WTC11 (cell line): ENCODE data around the gene SPSB2. TPM values are rescaled to one million over a fixed set of nuclear protein-coding genes. Genes with fewer than 3 reads are reported as not detected.
A peak's percentile ranks its signal among the peaks of the same experiment; 100 is the strongest.

Experiments
- AR ChIP-seq: fragments of 250-450 bp; sonication (Bioruptor Pico); IDR thresholded peaks from 2 replicates; pipeline ENCODE4 v1.9.0; 2021; ENCODE audit warnings: mild to moderate bottlenecking
- CREM ChIP-seq: sonication (generic); formaldehyde crosslinking; IDR thresholded peaks from 2 replicates; pipeline ENCODE4 v1.8.1; 2022; ENCODE audit warnings: mild to moderate bottlenecking, missing genetic modification reagents, moderate library complexity
- CTCF ChIP-seq: fragments of 200-600 bp; IDR thresholded peaks from 2 replicates; pipeline ENCODE4 v1.8.0; 2022; ENCODE audit warnings: antibody characterized with exemption
- ELF4 ChIP-seq: sonication (generic); formaldehyde crosslinking; IDR thresholded peaks from 2 replicates; pipeline ENCODE4 v1.8.1; 2022; ENCODE audit warnings: low read depth, mild to moderate bottlenecking, moderate library complexity, missing genetic modification reagents
- NFE2L1 ChIP-seq: sonication (generic); formaldehyde crosslinking; IDR thresholded peaks from 2 replicates; pipeline ENCODE4 v1.8.1; 2023; ENCODE audit warnings: missing genetic modification reagents
- NR3C1 ChIP-seq: sonication (generic); formaldehyde crosslinking; conservative IDR thresholded peaks from 2 replicates; pipeline ENCODE4 v1.8.1; 2023; ENCODE audit warnings: low read depth, mild to moderate bottlenecking, missing genetic modification reagents
- PRDM15 ChIP-seq: sonication (generic); formaldehyde crosslinking; IDR thresholded peaks from 2 replicates; pipeline ENCODE4 v1.8.0; 2022; ENCODE audit warnings: missing genetic modification reagents
- RELA ChIP-seq: sonication (generic); formaldehyde crosslinking; IDR thresholded peaks from 2 replicates; pipeline ENCODE4 v1.8.1; 2022; ENCODE audit warnings: missing genetic modification reagents, mild to moderate bottlenecking, borderline replicate concordance
- ZBTB21 ChIP-seq: sonication (generic); formaldehyde crosslinking; IDR thresholded peaks from 2 replicates; pipeline ENCODE4 v1.8.1; 2023; ENCODE audit warnings: mild to moderate bottlenecking, missing genetic modification reagents, borderline replicate concordance
- ZNF138 ChIP-seq: sonication (generic); formaldehyde crosslinking; conservative IDR thresholded peaks from 2 replicates; pipeline ENCODE4 v1.8.1; 2022; ENCODE audit warnings: mild to moderate bottlenecking, moderate library complexity, missing genetic modification reagents
- ZNF416 ChIP-seq: fragments of 250-450 bp; sonication (Bioruptor Pico); IDR thresholded peaks from 2 replicates; pipeline ENCODE4 v1.9.0; 2021; ENCODE audit warnings: mild to moderate bottlenecking, inconsistent platforms
- ZSCAN18 ChIP-seq: fragments of 250-450 bp; sonication (Bioruptor Pico); IDR thresholded peaks from 2 replicates; pipeline ENCODE4 v2.1.2; 2022; ENCODE audit warnings: mild to moderate bottlenecking, moderate library complexity
- total RNA-seq: library from RNA; stranded (reverse); gene quantifications from 3 replicates; pipeline ENCODE4 v1.2.3, GENCODE V29; 2021
- TF ChIP-seq, protein P1 (sequence below): sonication (generic); formaldehyde crosslinking; IDR thresholded peaks from 2 replicates; pipeline ENCODE4 v1.8.0; 2022; ENCODE audit warnings: mild to moderate bottlenecking, missing genetic modification reagents
- TF ChIP-seq, protein P2 (sequence below): sonication (generic); formaldehyde crosslinking; IDR thresholded peaks from 2 replicates; pipeline ENCODE4 v1.8.1; 2022; ENCODE audit warnings: mild to moderate bottlenecking, moderate library complexity, missing genetic modification reagents
- TF ChIP-seq, protein P3 (sequence below): sonication (generic); formaldehyde crosslinking; conservative IDR thresholded peaks from 2 replicates; pipeline ENCODE4 v1.8.1; 2023; ENCODE audit warnings: mild to moderate bottlenecking, low read depth, missing genetic modification reagents, moderate library complexity
- TF ChIP-seq, protein P4 (sequence below): sonication (generic); formaldehyde crosslinking; IDR thresholded peaks from 2 replicates; pipeline ENCODE4 v1.8.0; 2022; ENCODE audit warnings: mild to moderate bottlenecking, missing genetic modification reagents
- TF ChIP-seq, protein P5 (sequence below): sonication (generic); formaldehyde crosslinking; IDR thresholded peaks from 2 replicates; pipeline ENCODE4 v1.8.0; 2022; ENCODE audit warnings: mild to moderate bottlenecking, missing genetic modification reagents
- TF ChIP-seq, protein P6 (sequence below): sonication (generic); formaldehyde crosslinking; IDR thresholded peaks from 2 replicates; pipeline ENCODE4 v1.8.1; 2023; ENCODE audit warnings: mild to moderate bottlenecking, missing genetic modification reagents, moderate library complexity

SPSB2 gene
- total RNA-seq, 1 experiment from 2014 or later: 25.5 TPM

- TF ChIP-seq, protein P1, sequence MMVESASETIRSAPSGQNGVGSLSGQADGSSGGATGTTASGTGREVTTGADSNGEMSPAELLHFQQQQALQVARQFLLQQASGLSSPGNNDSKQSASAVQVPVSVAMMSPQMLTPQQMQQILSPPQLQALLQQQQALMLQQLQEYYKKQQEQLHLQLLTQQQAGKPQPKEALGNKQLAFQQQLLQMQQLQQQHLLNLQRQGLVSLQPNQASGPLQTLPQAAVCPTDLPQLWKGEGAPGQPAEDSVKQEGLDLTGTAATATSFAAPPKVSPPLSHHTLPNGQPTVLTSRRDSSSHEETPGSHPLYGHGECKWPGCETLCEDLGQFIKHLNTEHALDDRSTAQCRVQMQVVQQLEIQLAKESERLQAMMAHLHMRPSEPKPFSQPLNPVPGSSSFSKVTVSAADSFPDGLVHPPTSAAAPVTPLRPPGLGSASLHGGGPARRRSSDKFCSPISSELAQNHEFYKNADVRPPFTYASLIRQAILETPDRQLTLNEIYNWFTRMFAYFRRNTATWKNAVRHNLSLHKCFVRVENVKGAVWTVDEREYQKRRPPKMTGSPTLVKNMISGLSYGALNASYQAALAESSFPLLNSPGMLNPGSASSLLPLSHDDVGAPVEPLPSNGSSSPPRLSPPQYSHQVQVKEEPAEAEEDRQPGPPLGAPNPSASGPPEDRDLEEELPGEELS (CRISPR knock-in tag): 0 out of 2 replicates have a peak, but pooled peaks have one; percentile 58
- peak; percentile 100 for TF ChIP-seq NFE2L1 (CRISPR knock-in tag)
- TF ChIP-seq, protein P2, sequence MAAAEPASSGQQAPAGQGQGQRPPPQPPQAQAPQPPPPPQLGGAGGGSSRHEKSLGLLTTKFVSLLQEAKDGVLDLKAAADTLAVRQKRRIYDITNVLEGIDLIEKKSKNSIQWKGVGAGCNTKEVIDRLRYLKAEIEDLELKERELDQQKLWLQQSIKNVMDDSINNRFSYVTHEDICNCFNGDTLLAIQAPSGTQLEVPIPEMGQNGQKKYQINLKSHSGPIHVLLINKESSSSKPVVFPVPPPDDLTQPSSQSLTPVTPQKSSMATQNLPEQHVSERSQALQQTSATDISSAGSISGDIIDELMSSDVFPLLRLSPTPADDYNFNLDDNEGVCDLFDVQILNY (CRISPR knock-in tag): peak; percentile 98
- TF ChIP-seq CTCF: peak; percentile 35
- no peak for TF ChIP-seq NR3C1 (CRISPR knock-in tag)
- TF ChIP-seq PRDM15: peak; percentile 18
- no peak for TF ChIP-seq AR (CRISPR knock-in tag)
- TF ChIP-seq RELA (CRISPR knock-in tag): no peak
- TF ChIP-seq ZSCAN18: no peak
- 0 out of 2 replicates have a peak, but pooled peaks have one; percentile 56 for TF ChIP-seq ZNF416 (CRISPR knock-in tag)
- 0 out of 2 replicates have a peak, but pooled peaks have one; percentile 42 for TF ChIP-seq ELF4 (CRISPR knock-in tag)
- TF ChIP-seq, protein P3, sequence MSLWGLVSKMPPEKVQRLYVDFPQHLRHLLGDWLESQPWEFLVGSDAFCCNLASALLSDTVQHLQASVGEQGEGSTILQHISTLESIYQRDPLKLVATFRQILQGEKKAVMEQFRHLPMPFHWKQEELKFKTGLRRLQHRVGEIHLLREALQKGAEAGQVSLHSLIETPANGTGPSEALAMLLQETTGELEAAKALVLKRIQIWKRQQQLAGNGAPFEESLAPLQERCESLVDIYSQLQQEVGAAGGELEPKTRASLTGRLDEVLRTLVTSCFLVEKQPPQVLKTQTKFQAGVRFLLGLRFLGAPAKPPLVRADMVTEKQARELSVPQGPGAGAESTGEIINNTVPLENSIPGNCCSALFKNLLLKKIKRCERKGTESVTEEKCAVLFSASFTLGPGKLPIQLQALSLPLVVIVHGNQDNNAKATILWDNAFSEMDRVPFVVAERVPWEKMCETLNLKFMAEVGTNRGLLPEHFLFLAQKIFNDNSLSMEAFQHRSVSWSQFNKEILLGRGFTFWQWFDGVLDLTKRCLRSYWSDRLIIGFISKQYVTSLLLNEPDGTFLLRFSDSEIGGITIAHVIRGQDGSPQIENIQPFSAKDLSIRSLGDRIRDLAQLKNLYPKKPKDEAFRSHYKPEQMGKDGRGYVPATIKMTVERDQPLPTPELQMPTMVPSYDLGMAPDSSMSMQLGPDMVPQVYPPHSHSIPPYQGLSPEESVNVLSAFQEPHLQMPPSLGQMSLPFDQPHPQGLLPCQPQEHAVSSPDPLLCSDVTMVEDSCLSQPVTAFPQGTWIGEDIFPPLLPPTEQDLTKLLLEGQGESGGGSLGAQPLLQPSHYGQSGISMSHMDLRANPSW (CRISPR knock-in tag): no peak
- TF ChIP-seq, protein P4, sequence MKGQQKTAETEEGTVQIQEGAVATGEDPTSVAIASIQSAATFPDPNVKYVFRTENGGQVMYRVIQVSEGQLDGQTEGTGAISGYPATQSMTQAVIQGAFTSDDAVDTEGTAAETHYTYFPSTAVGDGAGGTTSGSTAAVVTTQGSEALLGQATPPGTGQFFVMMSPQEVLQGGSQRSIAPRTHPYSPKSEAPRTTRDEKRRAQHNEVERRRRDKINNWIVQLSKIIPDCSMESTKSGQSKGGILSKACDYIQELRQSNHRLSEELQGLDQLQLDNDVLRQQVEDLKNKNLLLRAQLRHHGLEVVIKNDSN (CRISPR knock-in tag): peak; percentile 96
- TF ChIP-seq, protein P5, sequence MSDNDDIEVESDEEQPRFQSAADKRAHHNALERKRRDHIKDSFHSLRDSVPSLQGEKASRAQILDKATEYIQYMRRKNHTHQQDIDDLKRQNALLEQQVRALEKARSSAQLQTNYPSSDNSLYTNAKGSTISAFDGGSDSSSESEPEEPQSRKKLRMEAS: peak; percentile 79; the same call in 1 of the 2 replicates
- TF ChIP-seq ZBTB21 (CRISPR knock-in tag): peak; percentile 85; the same call in 1 of the 2 replicates
- TF ChIP-seq, protein P6, sequence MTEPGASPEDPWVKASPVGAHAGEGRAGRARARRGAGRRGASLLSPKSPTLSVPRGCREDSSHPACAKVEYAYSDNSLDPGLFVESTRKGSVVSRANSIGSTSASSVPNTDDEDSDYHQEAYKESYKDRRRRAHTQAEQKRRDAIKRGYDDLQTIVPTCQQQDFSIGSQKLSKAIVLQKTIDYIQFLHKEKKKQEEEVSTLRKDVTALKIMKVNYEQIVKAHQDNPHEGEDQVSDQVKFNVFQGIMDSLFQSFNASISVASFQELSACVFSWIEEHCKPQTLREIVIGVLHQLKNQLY: no peak
- TF ChIP-seq CREM (CRISPR knock-in tag): peak; percentile 72; the same call in 1 of the 2 replicates
- TF ChIP-seq ZNF138 (CRISPR knock-in tag): 0 out of 2 replicates have a peak, but pooled peaks have one; percentile 42
Measured at GRCh38 chr12:6890789-6891645, 17.9 kb upstream of the SPSB2 start (continued).
